Measurements from ENCODE around the gene SLC2A4.

Gene SLC2A4

DNA sequence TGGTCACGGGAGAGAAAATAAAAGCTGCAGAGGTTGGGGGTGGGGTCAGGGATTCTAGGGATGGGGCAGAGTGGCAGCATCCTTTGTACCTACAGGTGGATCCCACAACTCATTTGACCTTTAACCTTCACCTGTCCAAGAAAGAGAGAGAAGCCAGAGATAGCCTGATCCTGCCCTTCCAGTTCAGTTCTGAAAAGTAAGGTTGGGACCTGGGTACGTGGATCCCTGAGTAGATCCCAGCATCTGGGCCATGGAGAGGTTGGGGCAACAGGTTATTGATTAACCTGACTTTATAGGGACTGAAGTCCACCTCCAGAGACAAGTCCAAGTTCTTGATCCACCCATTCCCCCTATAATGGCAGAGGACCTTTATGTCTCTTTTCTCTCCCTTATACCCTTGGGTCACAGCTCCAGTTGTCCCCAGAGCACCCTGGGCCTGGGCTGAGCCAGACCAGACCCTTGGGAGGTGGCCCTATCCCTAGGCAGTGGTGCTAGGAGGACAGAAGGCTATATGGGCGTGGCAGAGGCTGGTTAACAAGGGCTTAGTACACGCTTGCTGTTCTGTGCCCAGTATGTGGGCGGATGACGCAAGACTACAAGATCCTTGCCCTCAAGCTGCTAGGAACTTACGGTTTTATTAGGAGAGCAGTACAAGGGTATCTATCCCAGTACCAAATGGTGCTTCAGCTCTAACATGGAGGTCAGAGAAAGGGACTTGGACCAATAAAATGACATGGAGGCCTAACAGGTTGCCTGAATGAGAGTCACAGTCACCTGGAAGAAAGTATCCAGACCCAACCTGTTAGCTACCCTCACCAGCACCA lies 22.6 kb upstream of the SLC2A4 start:
- Histone ChIP-seq H4K91ac (ENCODE audit: low read length) (no peak overlapping the region), H3K79me1 (replicated peaks; ENCODE audit: low read length, poor library complexity, severe bottlenecking) (peaks cover 14% of the 10 kb centered on the region), H2BK120ac (ENCODE audit: low read depth, low read length) (no peak overlapping the region), H3K9me3 (ENCODE audit: control insufficient read depth, low read length) (no peaks in the 10 kb centered on the region), H3K27ac (ENCODE audit: low read length, poor library complexity, severe bottlenecking) (no peak overlapping the region), H2AFZ (ENCODE audit: low read depth, low read length) (no peak overlapping the region), H3K14ac (ENCODE audit: low read length in 2 of 2) (no peak overlapping the region), H3K4me3 (ENCODE audit: insufficient read depth in 1 of 2, low read depth in 1 of 2, low read length in 2 of 2) (no peak overlapping the region), H4K8ac (ENCODE audit: low read length) (no peak overlapping the region), H2AK5ac (ENCODE audit: low read length, severe bottlenecking) (no peak overlapping the region), H3K36me3 (ENCODE audit: control insufficient read depth in 1 of 2, insufficient read depth in 2 of 2, low read depth in 1 of 2, low read length in 2 of 2) (peaks cover 45 to 53% of the 10 kb centered on the region in 2 experiments), H3K4me2 (ENCODE audit: low read length, poor library complexity, severe bottlenecking) (no peak overlapping the region), H2BK5ac (ENCODE audit: low read depth, low read length, poor library complexity, severe bottlenecking) (no peak overlapping the region), H2BK12ac (ENCODE audit: low read length in 2 of 2) (peak overlapping the region in 1 of 2 experiments; percentile 39), H2BK15ac (ENCODE audit: low read depth, poor library complexity, severe bottlenecking) (no peak overlapping the region), H3K4me1 (ENCODE audit: control insufficient read depth, insufficient read depth, low read depth, low read length) (peaks cover 24% of the 10 kb centered on the region), H3K9ac (ENCODE audit: low read length) (no peak overlapping the region), H3K23ac (ENCODE audit: low read length in 2 of 2) (no peak overlapping the region), H3K18ac (ENCODE audit: low read depth in 1 of 2, low read length in 2 of 2) (no peak overlapping the region), H3K4ac (ENCODE audit: low read depth in 1 of 2, low read length in 2 of 2) (no peak overlapping the region), H3K27me3 (ENCODE audit: control insufficient read depth in 1 of 2, insufficient read depth in 1 of 2, low read length in 2 of 2) (peaks cover 13 to 21% of the 10 kb centered on the region in 2 experiments)
- WGBS: 96% methylated on average over 7 of the region's 7 CpGs
- no peak for DNase-seq

GRCh38 chr17:7259555-7259889 lies 22.0 kb upstream of the SLC2A4 start:
- Histone ChIP-seq H2AK5ac (ENCODE audit: low read length, severe bottlenecking) (no peak overlapping the region), H3K18ac (ENCODE audit: low read depth in 1 of 2, low read length in 2 of 2) (no peak overlapping the region), H3K36me3 (ENCODE audit: control insufficient read depth in 1 of 2, insufficient read depth in 2 of 2, low read depth in 1 of 2, low read length in 2 of 2) (peaks cover 43 to 47% of the 10 kb centered on the region in 2 experiments), H3K23ac (ENCODE audit: low read length in 2 of 2) (no peak overlapping the region), H3K9ac (ENCODE audit: low read length) (no peak overlapping the region), H3K79me1 (replicated peaks; ENCODE audit: low read length, poor library complexity, severe bottlenecking) (peaks cover 11% of the 10 kb centered on the region), H3K9me3 (ENCODE audit: control insufficient read depth, low read length) (no peaks in the 10 kb centered on the region), H3K27ac (ENCODE audit: low read length, poor library complexity, severe bottlenecking) (no peak overlapping the region), H2AFZ (ENCODE audit: low read depth, low read length) (no peak overlapping the region), H2BK5ac (ENCODE audit: low read depth, low read length, poor library complexity, severe bottlenecking) (no peak overlapping the region), H3K27me3 (ENCODE audit: control insufficient read depth in 1 of 2, insufficient read depth in 1 of 2, low read length in 2 of 2) (peaks cover 13 to 21% of the 10 kb centered on the region in 2 experiments), H4K91ac (ENCODE audit: low read length) (no peak overlapping the region), H3K4me2 (ENCODE audit: low read length, poor library complexity, severe bottlenecking) (no peak overlapping the region), H3K4ac (ENCODE audit: low read depth in 1 of 2, low read length in 2 of 2) (no peak overlapping the region), H2BK120ac (ENCODE audit: low read depth, low read length) (no peak overlapping the region), H4K8ac (ENCODE audit: low read length) (no peak overlapping the region), H3K14ac (ENCODE audit: low read length in 2 of 2) (no peak overlapping the region), H3K4me3 (ENCODE audit: insufficient read depth in 1 of 2, low read depth in 1 of 2, low read length in 2 of 2) (no peak overlapping the region), H2BK12ac (ENCODE audit: low read length in 2 of 2) (no peak overlapping the region), H3K4me1 (ENCODE audit: control insufficient read depth, insufficient read depth, low read depth, low read length) (peaks cover 26% of the 10 kb centered on the region), H2BK15ac (ENCODE audit: low read depth, poor library complexity, severe bottlenecking) (no peak overlapping the region)
- WGBS: 100% methylated on average over 3 of the region's 6 CpGs
- no peak for DNase-seq

GRCh38 chr17:7260151-7260550 lies 21.4 kb upstream of the SLC2A4 start:
- Histone ChIP-seq H3K14ac (ENCODE audit: low read length in 2 of 2) (no peak overlapping the region), H2BK120ac (ENCODE audit: low read depth, low read length) (no peak overlapping the region), H2BK5ac (ENCODE audit: low read depth, low read length, poor library complexity, severe bottlenecking) (no peak overlapping the region), H2BK12ac (ENCODE audit: low read length in 2 of 2) (peak overlapping the region in 1 of 2 experiments; percentile 15), H2AFZ (ENCODE audit: low read depth, low read length) (no peak overlapping the region), H3K36me3 (ENCODE audit: control insufficient read depth in 1 of 2, insufficient read depth in 2 of 2, low read depth in 1 of 2, low read length in 2 of 2) (peaks cover 39 to 41% of the 10 kb centered on the region in 2 experiments), H3K23ac (ENCODE audit: low read length in 2 of 2) (no peak overlapping the region), H3K9ac (ENCODE audit: low read length) (no peak overlapping the region), H3K79me1 (replicated peaks; ENCODE audit: low read length, poor library complexity, severe bottlenecking) (peaks cover 7% of the 10 kb centered on the region), H3K9me3 (ENCODE audit: control insufficient read depth, low read length) (no peaks in the 10 kb centered on the region), H3K4me3 (ENCODE audit: insufficient read depth in 1 of 2, low read depth in 1 of 2, low read length in 2 of 2) (no peak overlapping the region), H3K18ac (ENCODE audit: low read depth in 1 of 2, low read length in 2 of 2) (no peak overlapping the region), H3K4me1 (ENCODE audit: control insufficient read depth, insufficient read depth, low read depth, low read length) (peaks cover 26% of the 10 kb centered on the region), H3K4ac (ENCODE audit: low read depth in 1 of 2, low read length in 2 of 2) (no peak overlapping the region), H2BK15ac (ENCODE audit: low read depth, poor library complexity, severe bottlenecking) (no peak overlapping the region), H4K91ac (ENCODE audit: low read length) (no peak overlapping the region), H4K8ac (ENCODE audit: low read length) (no peak overlapping the region), H3K27me3 (ENCODE audit: control insufficient read depth in 1 of 2, insufficient read depth in 1 of 2, low read length in 2 of 2) (peaks cover 13 to 21% of the 10 kb centered on the region in 2 experiments), H3K4me2 (ENCODE audit: low read length, poor library complexity, severe bottlenecking) (no peak overlapping the region), H3K27ac (ENCODE audit: low read length, poor library complexity, severe bottlenecking) (no peak overlapping the region), H2AK5ac (ENCODE audit: low read length, severe bottlenecking) (no peak overlapping the region)
- 98% methylated on average over 4 of the region's 4 CpGs for WGBS
- no peak for DNase-seq

GRCh38 chr17:7260651-7261378 lies 20.7 kb upstream of the SLC2A4 start:
- peak overlapping the region in 1 of 2 experiments; percentile 19 for H2BK12ac ChIP-seq (ENCODE audit: low read length in 2 of 2)
- peak overlapping the region; percentile 40 to 94 for H3K18ac ChIP-seq (ENCODE audit: low read depth in 1 of 2, low read length in 2 of 2)
- H3K23ac ChIP-seq (ENCODE audit: low read length in 2 of 2): peak overlapping the region in 1 of 2 experiments; percentile 91
- no peak overlapping the region for H2BK15ac ChIP-seq (ENCODE audit: low read depth, poor library complexity, severe bottlenecking)
- H3K36me3 ChIP-seq (ENCODE audit: control insufficient read depth in 1 of 2, insufficient read depth in 2 of 2, low read depth in 1 of 2, low read length in 2 of 2): peaks cover 32 to 36% of the 10 kb centered on the region in 2 experiments
- H2BK5ac ChIP-seq (ENCODE audit: low read depth, low read length, poor library complexity, severe bottlenecking): no peak overlapping the region
- H2AK5ac ChIP-seq (ENCODE audit: low read length, severe bottlenecking): no peak overlapping the region
- H3K4me3 ChIP-seq (ENCODE audit: insufficient read depth in 1 of 2, low read depth in 1 of 2, low read length in 2 of 2): peak overlapping the region; percentile 56 to 68
- peak overlapping the region; percentile 80 for H4K91ac ChIP-seq (ENCODE audit: low read length)
- peak overlapping the region; percentile 29 for H2BK120ac ChIP-seq (ENCODE audit: low read depth, low read length)
- peaks cover 26% of the 10 kb centered on the region for H3K4me1 ChIP-seq (ENCODE audit: control insufficient read depth, insufficient read depth, low read depth, low read length)
- peaks cover 13 to 21% of the 10 kb centered on the region in 2 experiments for H3K27me3 ChIP-seq (ENCODE audit: control insufficient read depth in 1 of 2, insufficient read depth in 1 of 2, low read length in 2 of 2)
- peaks cover 6% of the 10 kb centered on the region for H3K79me1 ChIP-seq (replicated peaks; ENCODE audit: low read length, poor library complexity, severe bottlenecking)
- WGBS: 14% methylated on average over 54 of the region's 54 CpGs
- peak overlapping the region; percentile 86 for H3K4me2 ChIP-seq (ENCODE audit: low read length, poor library complexity, severe bottlenecking)
- H3K9ac ChIP-seq (ENCODE audit: low read length): peak overlapping the region; percentile 72
- DNase-seq: no peak
- peak overlapping the region; percentile 98 for H4K8ac ChIP-seq (ENCODE audit: low read length)
- H3K9me3 ChIP-seq (ENCODE audit: control insufficient read depth, low read length): no peaks in the 10 kb centered on the region
- H2AFZ ChIP-seq (ENCODE audit: low read depth, low read length): peak overlapping the region; percentile 78
- no peak overlapping the region for H3K14ac ChIP-seq (ENCODE audit: low read length in 2 of 2)
- H3K4ac ChIP-seq (ENCODE audit: low read depth in 1 of 2, low read length in 2 of 2): peak overlapping the region; percentile 54 to 73
- H3K27ac ChIP-seq (ENCODE audit: low read length, poor library complexity, severe bottlenecking): no peak overlapping the region

Data from mesenchymal stem cell (in vitro differentiated cells and primary cell).